Measurements from ENCODE around the gene AAMP. TPM values are rescaled to one million over a fixed set of nuclear protein-coding genes. Genes with fewer than 3 reads are reported as not detected.

The AAMP gene
- total RNA-seq, 1 experiment from 2014 or later: 98.7 TPM

DNA sequence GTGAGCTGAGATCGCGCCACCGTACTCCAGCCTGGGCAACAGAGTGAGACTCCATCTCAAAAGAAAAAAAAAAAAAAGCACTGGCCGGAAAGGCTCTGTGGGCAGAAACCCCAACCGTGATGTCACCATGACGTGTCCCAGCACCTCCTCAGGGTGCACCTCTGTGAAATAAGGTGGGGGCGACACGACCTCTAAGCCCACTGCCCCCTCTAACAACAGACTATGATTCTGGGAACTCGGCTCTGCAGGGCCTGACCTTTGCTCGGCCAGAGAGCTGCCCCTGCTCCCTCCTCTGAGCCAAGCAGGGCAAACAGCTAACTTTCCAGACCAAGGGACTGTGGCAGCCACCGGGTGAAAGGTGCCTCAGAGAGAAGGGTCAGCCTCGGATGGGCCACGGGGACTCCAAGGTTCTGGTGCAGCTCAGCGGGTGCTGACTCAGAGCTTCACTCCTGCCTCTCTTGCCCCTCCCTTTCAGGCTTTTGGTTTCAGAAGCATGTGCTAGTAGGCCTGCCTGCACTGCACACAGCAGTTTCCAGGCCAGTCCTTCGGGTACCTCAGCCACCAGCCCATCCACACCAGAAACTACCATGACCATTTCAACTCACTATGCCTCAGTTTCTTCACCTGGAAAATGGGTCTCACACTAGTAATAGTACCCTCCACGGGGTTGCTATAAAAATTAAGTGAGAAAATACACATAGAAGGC lies 14.3 kb upstream of the AAMP start:
- no TSS peak for BruUV-seq (replicated peaks)
- H3K36me3 Mint-ChIP-seq (ENCODE audit: insufficient read depth, unreplicated experiment): peaks cover 63% of the 10 kb centered on the region

DNA sequence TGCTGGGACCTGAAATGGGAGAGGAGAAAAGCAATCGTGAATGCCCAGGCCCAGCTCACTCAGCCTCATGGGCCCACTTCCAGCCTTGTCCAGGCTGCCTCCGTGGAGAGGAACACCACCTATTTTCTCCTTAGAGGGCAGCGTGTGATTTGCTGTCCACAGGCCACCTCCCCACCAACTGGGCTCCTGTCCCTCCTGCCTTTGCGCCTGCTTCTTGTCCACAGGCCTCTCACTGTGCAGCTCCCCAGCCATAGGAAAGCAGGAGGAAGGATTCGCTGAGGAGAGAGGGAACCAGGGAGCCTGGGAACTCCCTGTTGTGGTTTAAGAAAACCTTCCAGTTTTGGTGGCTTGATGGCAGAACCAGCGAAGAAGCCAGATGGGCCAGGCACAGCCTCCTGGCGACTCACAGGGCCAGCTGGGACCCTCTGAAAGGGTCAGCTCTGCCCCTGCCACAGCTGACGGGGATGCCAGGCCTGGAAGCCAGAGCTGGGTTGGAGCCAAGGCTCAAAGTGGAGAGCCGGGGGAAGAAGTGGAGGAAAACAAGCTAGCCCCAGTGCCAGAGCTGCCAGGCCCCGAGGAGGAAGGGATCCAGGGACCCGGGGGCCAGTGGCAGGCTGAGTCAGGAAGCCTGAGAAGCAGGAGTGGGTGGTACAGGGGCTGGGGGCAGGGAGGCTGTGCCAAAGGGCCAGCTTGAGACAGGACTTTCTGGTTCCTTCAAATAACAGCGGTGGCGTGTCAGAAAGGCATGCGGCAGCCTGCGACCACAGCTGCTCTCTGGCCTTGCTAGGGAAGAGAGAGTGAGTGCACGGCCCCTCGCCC lies 12.4 kb upstream of the AAMP start:
- Mint-ChIP-seq H3K4me3 (ENCODE audit: unreplicated experiment) (peak overlapping the region; percentile 19), H3K36me3 (ENCODE audit: insufficient read depth, unreplicated experiment) (peaks cover 70% of the 10 kb centered on the region), H3K27me3 (ENCODE audit: insufficient read depth, unreplicated experiment) (no peaks in the 10 kb centered on the region), H3K27ac (ENCODE audit: low read depth, unreplicated experiment) (peak overlapping the region; percentile 78), H3K9me3 (ENCODE audit: unreplicated experiment) (no peaks in the 10 kb centered on the region), H3K4me1 (ENCODE audit: insufficient read depth, unreplicated experiment) (peaks cover 43% of the 10 kb centered on the region)
- CTCF ChIA-PET: interaction anchor here (0.6 to 7.3 kb wide), 4 partner anchors 9 to 124 kb away, joined by 3 to 160 read pairs (median 4); partner anchors contain the start of genes AAMP and PNKD
- intact Hi-C loops (cut with micrococcal nuclease): no loop called here
- POLR2A ChIA-PET: interaction anchor here (0.7 to 11.8 kb wide), 5 partner anchors 9 to 115 kb away, joined by 3 to 390 read pairs (median 6); partner anchors contain the start of genes AAMP and PNKD
- DNase-seq (ENCODE audit: unreplicated experiment): no peak
- BruUV-seq (replicated peaks): no TSS peak
- TF ChIP-seq, protein P1, sequence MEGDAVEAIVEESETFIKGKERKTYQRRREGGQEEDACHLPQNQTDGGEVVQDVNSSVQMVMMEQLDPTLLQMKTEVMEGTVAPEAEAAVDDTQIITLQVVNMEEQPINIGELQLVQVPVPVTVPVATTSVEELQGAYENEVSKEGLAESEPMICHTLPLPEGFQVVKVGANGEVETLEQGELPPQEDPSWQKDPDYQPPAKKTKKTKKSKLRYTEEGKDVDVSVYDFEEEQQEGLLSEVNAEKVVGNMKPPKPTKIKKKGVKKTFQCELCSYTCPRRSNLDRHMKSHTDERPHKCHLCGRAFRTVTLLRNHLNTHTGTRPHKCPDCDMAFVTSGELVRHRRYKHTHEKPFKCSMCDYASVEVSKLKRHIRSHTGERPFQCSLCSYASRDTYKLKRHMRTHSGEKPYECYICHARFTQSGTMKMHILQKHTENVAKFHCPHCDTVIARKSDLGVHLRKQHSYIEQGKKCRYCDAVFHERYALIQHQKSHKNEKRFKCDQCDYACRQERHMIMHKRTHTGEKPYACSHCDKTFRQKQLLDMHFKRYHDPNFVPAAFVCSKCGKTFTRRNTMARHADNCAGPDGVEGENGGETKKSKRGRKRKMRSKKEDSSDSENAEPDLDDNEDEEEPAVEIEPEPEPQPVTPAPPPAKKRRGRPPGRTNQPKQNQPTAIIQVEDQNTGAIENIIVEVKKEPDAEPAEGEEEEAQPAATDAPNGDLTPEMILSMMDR (IDR thresholded peaks at IDR 0.05; ENCODE audit: unreplicated experiment): no peak

More for the DNA sequence above, 14.3 kb upstream of the AAMP start:
- ChIA-PET POLR2A (interaction anchor here (1.4 to 11.8 kb wide), 7 partner anchors 11 to 116 kb away, joined by 4 to 390 read pairs (median 22); partner anchors contain the start of genes AAMP, CTDSP1 and PNKD), CTCF (interaction anchor here (0.6 to 7.3 kb wide), 8 partner anchors 8 to 110 kb away, joined by 3 to 160 read pairs (median 6); partner anchors contain the start of genes AAMP, CATIP, PNKD and TMBIM1)
- Mint-ChIP-seq H3K9me3 (ENCODE audit: unreplicated experiment) (no peaks in the 10 kb centered on the region), H3K4me1 (ENCODE audit: insufficient read depth, unreplicated experiment) (peaks cover 51% of the 10 kb centered on the region), H3K27ac (ENCODE audit: low read depth, unreplicated experiment) (peak overlapping the region; percentile 70), H3K4me3 (ENCODE audit: unreplicated experiment) (peak overlapping the region; percentile 80), H3K27me3 (ENCODE audit: insufficient read depth, unreplicated experiment) (no peaks in the 10 kb centered on the region)
- TF ChIP-seq, protein P1 (IDR thresholded peaks at IDR 0.05; ENCODE audit: unreplicated experiment): no peak
- intact Hi-C loops (cut with micrococcal nuclease): loop anchor here (1.0 kb wide), 1 partner anchor 12 kb away; no protein-coding TSS in a partner anchor
- DNase-seq (ENCODE audit: unreplicated experiment): peak; percentile 84

DNA sequence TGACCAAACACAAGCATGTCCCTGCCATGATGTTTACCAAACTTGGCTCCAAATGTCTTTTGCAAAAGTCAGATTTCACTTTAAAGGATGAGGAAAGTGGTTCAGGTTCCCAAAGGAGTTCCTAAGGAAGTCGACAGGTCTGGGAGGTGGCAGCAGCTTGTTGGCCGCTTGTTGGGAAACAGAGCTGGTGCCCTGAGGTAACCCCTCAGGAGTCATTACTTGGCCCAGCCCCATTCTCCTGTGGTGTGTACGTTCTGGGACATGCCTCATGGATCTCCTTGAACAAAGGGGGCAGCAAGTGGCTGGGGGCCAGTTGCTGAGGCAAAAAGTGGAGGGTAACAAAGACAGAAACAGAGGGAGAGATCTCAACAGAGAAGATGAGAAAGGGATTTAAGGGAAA lies 11.5 kb upstream of the AAMP start:
- CTCF ChIA-PET: interaction anchor here (1.2 to 7.3 kb wide), 2 partner anchors 8 to 76 kb away, joined by 5 to 160 read pairs; partner anchors contain the start of genes AAMP and PNKD
- intact Hi-C loops (cut with micrococcal nuclease): no loop called here
- no TSS peak for BruUV-seq (replicated peaks)
- Mint-ChIP-seq H3K9me3 (ENCODE audit: unreplicated experiment) (no peaks in the 10 kb centered on the region), H3K27me3 (ENCODE audit: insufficient read depth, unreplicated experiment) (no peaks in the 10 kb centered on the region), H3K4me1 (ENCODE audit: insufficient read depth, unreplicated experiment) (peaks cover 33% of the 10 kb centered on the region), H3K36me3 (ENCODE audit: insufficient read depth, unreplicated experiment) (peaks cover 73% of the 10 kb centered on the region), H3K27ac (ENCODE audit: low read depth, unreplicated experiment) (peak overlapping the region; percentile 85), H3K4me3 (ENCODE audit: unreplicated experiment) (peak overlapping the region; percentile 30)
- DNase-seq (ENCODE audit: unreplicated experiment): no peak
- POLR2A ChIA-PET: interaction anchor here (1.9 to 11.8 kb wide), 2 partner anchors 8 to 10 kb away, joined by 6 to 390 read pairs; partner anchors contain the start of genes AAMP and PNKD
- TF ChIP-seq, protein P1 (IDR thresholded peaks at IDR 0.05; ENCODE audit: unreplicated experiment): no peak
